HepG2 (cell line): ENCODE results near the gene SENP5. TPM values are rescaled to one million over a fixed set of nuclear protein-coding genes. Genes with fewer than 3 reads are reported as not detected.

Source experiments
- ATF1 ChIP-seq: IDR thresholded peaks from 2 replicates; pipeline ENCODE4 v1.6.1; 2016; ENCODE audit warnings: mild to moderate bottlenecking, control low read depth
- CCAR2 ChIP-seq: fragments of 200-400 bp; formaldehyde crosslinking; optimal IDR thresholded peaks from 2 replicates; pipeline ENCODE3; 2018; ENCODE audit warnings: low read depth, mild to moderate bottlenecking, low read length, moderate library complexity
- GATA4 ChIP-seq: sonication (generic); IDR thresholded peaks from 2 replicates; pipeline ENCODE4 v1.6.1; 2016; ENCODE audit warnings: antibody characterized with exemption, low read depth, borderline replicate concordance
- HMGA1 ChIP-seq: sonication (generic); formaldehyde crosslinking; conservative IDR thresholded peaks from 2 replicates; pipeline ENCODE4 v1.4.0; 2020; ENCODE audit warnings: missing genetic modification reagents
- JUNB ChIP-seq: sonication (generic); formaldehyde crosslinking; IDR thresholded peaks from 2 replicates; pipeline ENCODE4 v1.8.0; 2022; ENCODE audit warnings: missing genetic modification reagents, mild to moderate bottlenecking, borderline replicate concordance
- KLF11 ChIP-seq: IDR thresholded peaks from 2 replicates; pipeline ENCODE4 v1.6.1; 2016; ENCODE audit warnings: missing compliant biosample characterization
- MLLT10 ChIP-seq: sonication (generic); formaldehyde crosslinking; IDR thresholded peaks from 2 replicates; pipeline ENCODE4 v1.4.0; 2020; ENCODE audit warnings: missing genetic modification reagents
- NBN ChIP-seq: fragments of 450-650 bp; conservative IDR thresholded peaks from 2 replicates; pipeline ENCODE4 v1.6.1; 2017
- NFE2L2 ChIP-seq: fragments of 150-350 bp; IDR thresholded peaks from 2 replicates; pipeline ENCODE4 v1.6.1; 2014; ENCODE audit warnings: low read length
- NKX3-1 ChIP-seq: sonication (generic); formaldehyde crosslinking; IDR thresholded peaks from 2 replicates; pipeline ENCODE4 v1.5.0; 2020; ENCODE audit warnings: missing genetic modification reagents
- SIN3A ChIP-seq: IDR thresholded peaks from 2 replicates; pipeline ENCODE4 v1.6.1; 2011; ENCODE audit warnings: low read depth, mild to moderate bottlenecking, control low read depth, low read length, borderline replicate concordance
- SYNCRIP ChIP-seq: fragments of 200-400 bp; formaldehyde crosslinking; IDR thresholded peaks from 2 replicates; pipeline ENCODE4 v1.6.1; 2018; ENCODE audit warnings: mild to moderate bottlenecking, low read depth, low read length; ENCODE audit not compliant: insufficient read depth
- ZBTB3 ChIP-seq: sonication (generic); formaldehyde crosslinking; IDR thresholded peaks from 2 replicates; pipeline ENCODE4 v1.4.0; 2020; ENCODE audit warnings: low read depth, mild to moderate bottlenecking, moderate library complexity, missing genetic modification reagents, borderline replicate concordance
- ZFP90 ChIP-seq: sonication (generic); formaldehyde crosslinking; IDR thresholded peaks from 2 replicates; pipeline ENCODE4 v1.8.0; 2022; ENCODE audit warnings: missing genetic modification reagents, mild to moderate bottlenecking, inconsistent platforms, borderline replicate concordance
- ZKSCAN8 ChIP-seq: IDR thresholded peaks from 2 replicates; pipeline ENCODE4 v1.6.1; 2016; ENCODE audit warnings: borderline replicate concordance, missing genetic modification reagents, missing compliant biosample characterization
- ZNF296 ChIP-seq: sonication (generic); formaldehyde crosslinking; conservative IDR thresholded peaks from 2 replicates; pipeline ENCODE4 v1.5.0; 2020; ENCODE audit warnings: mild to moderate bottlenecking, missing genetic modification reagents
- ZNF468 ChIP-seq: sonication (generic); formaldehyde crosslinking; IDR thresholded peaks from 2 replicates; pipeline ENCODE4 v1.8.0; 2022; ENCODE audit warnings: mild to moderate bottlenecking, moderate library complexity, missing genetic modification reagents
- ZNF563 ChIP-seq: sonication (generic); formaldehyde crosslinking; IDR thresholded peaks from 2 replicates; pipeline ENCODE4 v1.8.0; 2022; ENCODE audit warnings: mild to moderate bottlenecking, moderate library complexity, missing genetic modification reagents
- ZNF619 ChIP-seq: sonication (generic); formaldehyde crosslinking; IDR thresholded peaks from 2 replicates; pipeline ENCODE4 v1.4.0; 2020; ENCODE audit warnings: mild to moderate bottlenecking, missing genetic modification reagents
- ZZZ3 ChIP-seq: sonication (generic); formaldehyde crosslinking; IDR thresholded peaks from 2 replicates; pipeline ENCODE4 v1.4.0; 2020; ENCODE audit warnings: missing genetic modification reagents, mild to moderate bottlenecking, borderline replicate concordance
- polyA plus RNA-seq, 8 experiments: library from polyadenylated mRNA; depleted of rRNA in 3 of 8; stranded (reverse) in 7 of 8; unstranded in 1 of 8; fragments of >200 nt; fragmentation: Illumina TruSeq in 4 of 8; extraction: Trizol in 4 of 8; gene quantifications; 2 replicates each; pipeline versions ENCODE4 v1.2.1 to v1.2.3, GENCODE V29; 2011 to 2016; ENCODE audit warnings: low read depth in 4 of 8, missing spikeins in 1 of 8, mixed read lengths in 1 of 8; ENCODE audit not compliant: insufficient read depth in 1 of 8
- total RNA-seq, 5 experiments: library from RNA; depleted of rRNA; stranded (reverse); fragments of >200 nt; fragmentation: Illumina TruSeq; extraction: Trizol; gene quantifications; 2 replicates each; pipeline ENCODE4 v1.2.3, GENCODE V29; 2016; ENCODE audit warnings: low read depth in 1 of 5
- TF ChIP-seq, protein P1 (sequence below): sonication (generic); formaldehyde crosslinking; conservative IDR thresholded peaks from 2 replicates; pipeline ENCODE4 v1.4.0; 2020; ENCODE audit warnings: missing genetic modification reagents
- TF ChIP-seq, protein P2 (sequence below): IDR thresholded peaks from 2 replicates; pipeline ENCODE4 v1.6.1; 2018; ENCODE audit warnings: missing genetic modification reagents
- TF ChIP-seq, protein P3 (sequence below): IDR thresholded peaks from 2 replicates; pipeline ENCODE4 v1.6.1; 2016; ENCODE audit warnings: missing compliant biosample characterization, missing genetic modification reagents, borderline replicate concordance
- TF ChIP-seq, protein P4 (sequence below): sonication (generic); formaldehyde crosslinking; IDR thresholded peaks from 2 replicates; pipeline ENCODE4 v1.4.0; 2020; ENCODE audit warnings: missing genetic modification reagents, borderline replicate concordance

SENP5 gene
- total and polyA plus RNA-seq, 2 of the 13 experiments (the other 11 are each of a cell fraction or from before 2014, with no cell fraction given) = 17.6 to 30.9 TPM

DNA sequence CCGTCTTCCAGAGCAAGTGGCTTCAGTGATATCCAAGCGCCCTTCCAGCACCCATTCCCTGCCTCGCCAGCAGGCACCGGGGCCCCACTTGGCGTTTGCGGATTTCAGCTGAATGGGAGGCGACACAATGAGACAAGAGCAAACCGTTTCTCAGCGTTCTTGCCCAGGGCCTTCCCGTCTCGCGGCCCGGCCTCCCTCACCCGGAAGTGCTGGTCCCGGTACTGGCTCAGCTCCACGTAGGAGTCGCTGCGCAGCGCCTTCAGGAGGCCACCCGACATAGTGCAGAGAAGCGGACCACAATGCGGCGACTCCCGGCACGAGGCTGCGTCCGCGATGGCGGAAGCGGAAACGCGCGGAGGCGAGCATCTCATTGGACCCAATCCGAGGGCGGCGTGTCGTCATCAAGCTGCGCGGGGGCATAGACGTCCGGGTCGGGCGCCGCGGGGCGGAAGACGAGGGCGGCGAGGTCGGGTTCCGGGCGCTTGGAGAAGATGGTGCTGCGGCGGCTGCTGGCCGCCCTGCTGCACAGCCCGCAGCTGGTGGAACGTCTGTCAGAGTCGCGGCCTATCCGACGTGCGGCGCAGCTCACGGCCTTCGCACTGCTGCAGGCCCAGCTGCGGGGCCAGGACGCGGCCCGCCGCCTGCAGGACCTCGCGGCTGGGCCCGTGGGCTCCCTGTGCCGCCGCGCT, 74.7 kb downstream of the SENP5 start, which contains the start of gene NCBP2 (continued):
- TF ChIP-seq, protein P1, sequence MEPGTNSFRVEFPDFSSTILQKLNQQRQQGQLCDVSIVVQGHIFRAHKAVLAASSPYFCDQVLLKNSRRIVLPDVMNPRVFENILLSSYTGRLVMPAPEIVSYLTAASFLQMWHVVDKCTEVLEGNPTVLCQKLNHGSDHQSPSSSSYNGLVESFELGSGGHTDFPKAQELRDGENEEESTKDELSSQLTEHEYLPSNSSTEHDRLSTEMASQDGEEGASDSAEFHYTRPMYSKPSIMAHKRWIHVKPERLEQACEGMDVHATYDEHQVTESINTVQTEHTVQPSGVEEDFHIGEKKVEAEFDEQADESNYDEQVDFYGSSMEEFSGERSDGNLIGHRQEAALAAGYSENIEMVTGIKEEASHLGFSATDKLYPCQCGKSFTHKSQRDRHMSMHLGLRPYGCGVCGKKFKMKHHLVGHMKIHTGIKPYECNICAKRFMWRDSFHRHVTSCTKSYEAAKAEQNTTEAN (CRISPR knock-in tag) = no peak; the same call in 1 of the 2 replicates
- TF ChIP-seq, protein P2, sequence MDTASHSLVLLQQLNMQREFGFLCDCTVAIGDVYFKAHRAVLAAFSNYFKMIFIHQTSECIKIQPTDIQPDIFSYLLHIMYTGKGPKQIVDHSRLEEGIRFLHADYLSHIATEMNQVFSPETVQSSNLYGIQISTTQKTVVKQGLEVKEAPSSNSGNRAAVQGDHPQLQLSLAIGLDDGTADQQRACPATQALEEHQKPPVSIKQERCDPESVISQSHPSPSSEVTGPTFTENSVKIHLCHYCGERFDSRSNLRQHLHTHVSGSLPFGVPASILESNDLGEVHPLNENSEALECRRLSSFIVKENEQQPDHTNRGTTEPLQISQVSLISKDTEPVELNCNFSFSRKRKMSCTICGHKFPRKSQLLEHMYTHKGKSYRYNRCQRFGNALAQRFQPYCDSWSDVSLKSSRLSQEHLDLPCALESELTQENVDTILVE = peak; percentile 88
- TF ChIP-seq ZKSCAN8 (CRISPR knock-in tag) = peak; percentile 76; the same call in 1 of the 2 replicates
- TF ChIP-seq SIN3A = peak; percentile 93; the same call in 1 of the 2 replicates
- TF ChIP-seq ZNF296 = no peak
- peak; percentile 52; the same call in 1 of the 2 replicates for TF ChIP-seq ZZZ3 (CRISPR knock-in tag)
- TF ChIP-seq JUNB (CRISPR knock-in tag) = no peak
- peak; percentile 98 for TF ChIP-seq ATF1 (CRISPR knock-in tag)
- no peak for TF ChIP-seq HMGA1 (CRISPR knock-in tag)
- TF ChIP-seq ZBTB3 (CRISPR knock-in tag) = peak; percentile 95
- TF ChIP-seq ZNF468 (CRISPR knock-in tag) = 0 out of 2 replicates have a peak, but pooled peaks have one; percentile 14
- peak; percentile 87; the same call in 1 of the 2 replicates for TF ChIP-seq ZNF619
- TF ChIP-seq, protein P3, sequence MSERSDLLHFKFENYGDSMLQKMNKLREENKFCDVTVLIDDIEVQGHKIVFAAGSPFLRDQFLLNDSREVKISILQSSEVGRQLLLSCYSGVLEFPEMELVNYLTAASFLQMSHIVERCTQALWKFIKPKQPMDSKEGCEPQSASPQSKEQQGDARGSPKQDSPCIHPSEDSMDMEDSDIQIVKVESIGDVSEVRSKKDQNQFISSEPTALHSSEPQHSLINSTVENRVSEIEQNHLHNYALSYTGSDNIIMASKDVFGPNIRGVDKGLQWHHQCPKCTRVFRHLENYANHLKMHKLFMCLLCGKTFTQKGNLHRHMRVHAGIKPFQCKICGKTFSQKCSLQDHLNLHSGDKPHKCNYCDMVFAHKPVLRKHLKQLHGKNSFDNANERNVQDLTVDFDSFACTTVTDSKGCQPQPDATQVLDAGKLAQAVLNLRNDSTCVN (CRISPR knock-in tag) = peak; percentile 81; the same call in 1 of the 2 replicates
- TF ChIP-seq NBN = no peak
- TF ChIP-seq MLLT10 (CRISPR knock-in tag) = no peak
- TF ChIP-seq SYNCRIP = no peak
- TF ChIP-seq ZNF563 (CRISPR knock-in tag) = peak; percentile 83
- peak; percentile 95; the same call in 1 of the 2 replicates for TF ChIP-seq KLF11 (CRISPR knock-in tag)
- TF ChIP-seq NFE2L2 = no peak
- peak; percentile 37; the same call in 1 of the 2 replicates for TF ChIP-seq GATA4
- no peak; the same call in 1 of the 2 replicates for TF ChIP-seq NKX3-1 (CRISPR knock-in tag)
- TF ChIP-seq CCAR2 = no peak
- TF ChIP-seq, protein P4, sequence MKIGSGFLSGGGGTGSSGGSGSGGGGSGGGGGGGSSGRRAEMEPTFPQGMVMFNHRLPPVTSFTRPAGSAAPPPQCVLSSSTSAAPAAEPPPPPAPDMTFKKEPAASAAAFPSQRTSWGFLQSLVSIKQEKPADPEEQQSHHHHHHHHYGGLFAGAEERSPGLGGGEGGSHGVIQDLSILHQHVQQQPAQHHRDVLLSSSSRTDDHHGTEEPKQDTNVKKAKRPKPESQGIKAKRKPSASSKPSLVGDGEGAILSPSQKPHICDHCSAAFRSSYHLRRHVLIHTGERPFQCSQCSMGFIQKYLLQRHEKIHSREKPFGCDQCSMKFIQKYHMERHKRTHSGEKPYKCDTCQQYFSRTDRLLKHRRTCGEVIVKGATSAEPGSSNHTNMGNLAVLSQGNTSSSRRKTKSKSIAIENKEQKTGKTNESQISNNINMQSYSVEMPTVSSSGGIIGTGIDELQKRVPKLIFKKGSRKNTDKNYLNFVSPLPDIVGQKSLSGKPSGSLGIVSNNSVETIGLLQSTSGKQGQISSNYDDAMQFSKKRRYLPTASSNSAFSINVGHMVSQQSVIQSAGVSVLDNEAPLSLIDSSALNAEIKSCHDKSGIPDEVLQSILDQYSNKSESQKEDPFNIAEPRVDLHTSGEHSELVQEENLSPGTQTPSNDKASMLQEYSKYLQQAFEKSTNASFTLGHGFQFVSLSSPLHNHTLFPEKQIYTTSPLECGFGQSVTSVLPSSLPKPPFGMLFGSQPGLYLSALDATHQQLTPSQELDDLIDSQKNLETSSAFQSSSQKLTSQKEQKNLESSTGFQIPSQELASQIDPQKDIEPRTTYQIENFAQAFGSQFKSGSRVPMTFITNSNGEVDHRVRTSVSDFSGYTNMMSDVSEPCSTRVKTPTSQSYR (CRISPR knock-in tag) = peak; percentile 30
- peak; percentile 76; the same call in 1 of the 2 replicates for TF ChIP-seq ZFP90 (CRISPR knock-in tag)
